IPS-18a (cell line): ENCODE measurements around the gene PARN.
"Not testable (repeated sequence)": the region's sequence is repeated elsewhere in the genome, so short reads cannot be mapped to it uniquely, and the experiment has no call there.

Source experiments
- H3K27ac ChIP-seq: one replicate; pipeline ENCODE4 v1.5.1; 2013; ENCODE audit warnings: low read length
- H3K27me3 ChIP-seq: one replicate; pipeline ENCODE4 v1.6.1; 2013; ENCODE audit warnings: mild to moderate bottlenecking, low read length; ENCODE audit not compliant: control insufficient read depth, insufficient read depth
- H3K36me3 ChIP-seq: one replicate; pipeline ENCODE4 v1.6.1; 2013; ENCODE audit warnings: low read depth, low read length; ENCODE audit not compliant: control insufficient read depth
- H3K4me1 ChIP-seq: one replicate; pipeline ENCODE4 v1.6.1; 2013; ENCODE audit warnings: low read depth, low read length; ENCODE audit not compliant: control insufficient read depth
- H3K4me3 ChIP-seq: one replicate; pipeline ENCODE4 v1.5.1; 2013; ENCODE audit warnings: low read length
- H3K9ac ChIP-seq: one replicate; pipeline ENCODE4 v1.6.1; 2013; ENCODE audit warnings: mild to moderate bottlenecking, low read length, moderate library complexity
- H3K9me3 ChIP-seq: one replicate; pipeline ENCODE4 v1.6.1; 2013; ENCODE audit warnings: low read depth, low read length; ENCODE audit not compliant: control insufficient read depth

Gene PARN

DNA sequence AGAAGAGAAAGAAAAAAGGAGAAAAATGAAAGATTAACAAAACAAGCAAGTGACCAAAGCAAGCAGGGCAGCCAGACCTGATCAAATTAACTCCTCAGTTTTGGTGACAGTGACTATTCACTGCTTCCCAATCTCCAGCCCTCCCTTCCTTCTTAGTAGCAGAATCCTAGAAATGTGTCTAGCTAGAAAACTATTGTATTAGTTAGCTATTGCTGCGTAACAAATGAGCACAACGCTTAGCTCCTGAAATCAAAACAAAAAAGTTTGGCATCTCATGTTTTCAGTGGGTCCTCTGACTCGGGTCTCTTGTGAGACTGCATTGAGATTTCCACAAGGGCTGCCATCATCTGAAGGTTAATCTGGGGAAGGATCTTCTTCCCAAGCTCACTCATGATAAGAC, 213.9 kb downstream of the PARN start:
- H3K27me3 ChIP-seq = no peaks in the 10 kb centered on the region
- no peaks in the 10 kb centered on the region for H3K4me1 ChIP-seq
- no peak overlapping the region for H3K27ac ChIP-seq
- no peaks in the 10 kb centered on the region for H3K9me3 ChIP-seq
- no peak overlapping the region for H3K9ac ChIP-seq
- H3K36me3 ChIP-seq = no peaks in the 10 kb centered on the region
- no peak overlapping the region for H3K4me3 ChIP-seq

DNA sequence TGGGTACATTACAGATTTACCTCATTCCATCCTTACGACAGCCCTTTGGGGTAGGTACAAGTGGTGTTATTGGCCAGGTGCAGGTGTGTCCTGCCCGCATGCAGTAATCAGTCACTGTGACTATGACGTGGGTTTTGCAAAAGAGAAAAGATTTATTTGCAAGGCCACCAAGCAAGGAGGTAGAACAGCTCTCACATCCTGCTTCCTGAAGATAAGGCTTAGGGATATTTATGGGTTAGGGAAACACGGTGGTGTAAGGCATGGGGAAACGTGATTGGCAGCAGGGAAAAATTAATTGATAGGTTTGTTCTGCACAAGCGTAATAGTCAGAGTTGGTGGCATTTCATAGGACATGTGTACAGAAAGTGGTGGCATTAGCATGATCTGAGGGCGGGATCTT, 214.8 kb downstream of the PARN start:
- Histone ChIP-seq H3K27ac (no peak overlapping the region), H3K27me3 (no peaks in the 10 kb centered on the region), H3K36me3 (no peaks in the 10 kb centered on the region), H3K4me1 (no peaks in the 10 kb centered on the region), H3K9me3 (no peaks in the 10 kb centered on the region), H3K9ac (no peak overlapping the region), H3K4me3 (no peak overlapping the region)

- Histone ChIP-seq H3K4me1 (no peaks in the 10 kb centered on the region), H3K36me3 (no peaks in the 10 kb centered on the region), H3K4me3 (no peak overlapping the region), H3K27me3 (no peaks in the 10 kb centered on the region), H3K27ac (no peak overlapping the region), H3K9me3 (no peaks in the 10 kb centered on the region), H3K9ac (no peak overlapping the region)
Measured at GRCh38 chr16:14409563-14409962, 220.5 kb downstream of the PARN start.

DNA sequence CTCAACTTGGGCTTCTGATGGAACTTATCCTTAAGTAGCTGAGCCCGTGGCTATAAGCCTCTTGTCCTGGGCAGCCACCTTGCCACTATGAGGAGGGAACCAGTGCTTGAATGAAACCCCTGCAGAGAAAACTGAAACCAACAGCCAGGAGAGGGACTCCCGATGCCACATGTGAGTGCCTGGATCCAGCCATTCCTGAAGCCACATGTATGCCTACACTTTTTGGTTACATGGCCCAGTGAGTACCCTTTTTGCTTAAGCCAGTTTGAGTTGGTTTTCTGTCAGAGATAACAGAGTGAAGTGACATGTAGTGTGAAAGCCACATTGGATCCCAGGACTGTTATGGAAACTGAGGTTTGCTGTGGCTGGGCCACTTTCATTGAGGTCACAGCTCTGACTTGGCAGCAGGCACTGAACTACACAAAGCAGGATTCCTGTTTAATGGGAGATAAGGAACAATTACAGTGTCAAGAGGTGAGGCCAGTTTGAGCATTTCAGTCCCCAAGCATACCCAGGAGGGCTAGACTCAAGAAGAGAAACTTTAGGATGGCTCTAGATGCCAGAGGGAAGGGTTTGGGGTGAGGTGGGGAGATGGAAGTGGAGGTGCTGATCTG, 222.2 kb downstream of the PARN start:
- Histone ChIP-seq H3K4me1 (no peaks in the 10 kb centered on the region), H3K27me3 (no peaks in the 10 kb centered on the region), H3K9ac (no peak overlapping the region), H3K36me3 (no peaks in the 10 kb centered on the region), H3K9me3 (no peaks in the 10 kb centered on the region), H3K4me3 (no peak overlapping the region), H3K27ac (no peak overlapping the region)

- no peaks in the 10 kb centered on the region for H3K9me3 ChIP-seq
- H3K27me3 ChIP-seq = no peaks in the 10 kb centered on the region
- H3K4me1 ChIP-seq = no peaks in the 10 kb centered on the region
- no peak overlapping the region for H3K9ac ChIP-seq
- H3K27ac ChIP-seq = no peak overlapping the region
- no peak overlapping the region for H3K4me3 ChIP-seq
- H3K36me3 ChIP-seq = no peaks in the 10 kb centered on the region
Measured at GRCh38 chr16:14405611-14406537, 224.2 kb downstream of the PARN start.

GRCh38 chr16:14403001-14403389, 227.1 kb downstream of the PARN start:
- not testable (repeated sequence) for H3K4me1 ChIP-seq, H3K9ac ChIP-seq, H3K36me3 ChIP-seq, H3K9me3 ChIP-seq, H3K27me3 ChIP-seq, H3K4me3 ChIP-seq, H3K27ac ChIP-seq

DNA sequence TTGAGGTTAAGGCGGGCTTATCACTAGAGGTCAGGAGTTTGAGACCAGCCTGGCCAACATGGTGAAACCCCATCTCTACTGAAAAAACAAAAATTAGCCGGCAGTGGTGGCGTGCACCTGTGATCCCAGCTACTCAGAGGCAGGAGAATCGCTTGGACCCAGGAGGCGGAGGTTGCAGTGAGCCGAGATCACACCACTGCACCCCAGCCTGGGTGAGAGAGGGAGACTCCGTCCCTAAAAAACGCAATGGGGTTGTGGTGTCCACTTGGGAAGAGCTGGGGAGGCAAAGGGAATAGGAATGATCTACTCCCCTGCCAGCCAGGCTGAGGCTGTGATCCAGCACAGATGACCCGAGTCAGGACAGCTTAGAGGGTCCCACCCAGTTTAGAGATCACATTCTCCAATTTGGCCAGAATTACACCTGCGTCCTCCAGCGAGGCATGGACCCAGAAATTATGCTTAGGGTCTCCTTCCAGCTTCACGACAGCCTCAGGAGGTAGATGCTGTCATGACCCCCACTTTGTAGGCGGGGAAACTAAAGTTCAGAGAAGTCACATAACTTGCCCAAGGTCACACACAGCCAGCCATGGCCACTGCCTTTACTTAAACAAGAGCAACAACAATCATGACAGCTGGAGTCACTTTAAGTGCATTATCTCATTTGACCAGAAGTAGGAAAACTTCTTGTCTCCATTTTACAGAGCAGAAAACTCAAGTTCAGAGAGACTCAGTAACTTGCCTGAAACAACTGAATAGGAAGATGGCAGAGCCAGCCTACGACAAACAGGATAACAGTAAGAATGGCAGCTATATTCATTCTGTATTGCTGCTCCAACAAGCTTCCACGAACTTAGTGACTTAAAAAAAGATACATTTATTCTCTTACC, 227.7 kb downstream of the PARN start:
- H3K9me3 ChIP-seq, H3K36me3 ChIP-seq, H3K4me3 ChIP-seq, H3K9ac ChIP-seq, H3K27ac ChIP-seq, H3K4me1 ChIP-seq, H3K27me3 ChIP-seq: not testable (repeated sequence)

GRCh38 chr16:14401711-14402061, 228.4 kb downstream of the PARN start:
- not testable (repeated sequence) for H3K9ac ChIP-seq, H3K36me3 ChIP-seq, H3K27me3 ChIP-seq, H3K4me3 ChIP-seq, H3K9me3 ChIP-seq, H3K27ac ChIP-seq, H3K4me1 ChIP-seq

DNA sequence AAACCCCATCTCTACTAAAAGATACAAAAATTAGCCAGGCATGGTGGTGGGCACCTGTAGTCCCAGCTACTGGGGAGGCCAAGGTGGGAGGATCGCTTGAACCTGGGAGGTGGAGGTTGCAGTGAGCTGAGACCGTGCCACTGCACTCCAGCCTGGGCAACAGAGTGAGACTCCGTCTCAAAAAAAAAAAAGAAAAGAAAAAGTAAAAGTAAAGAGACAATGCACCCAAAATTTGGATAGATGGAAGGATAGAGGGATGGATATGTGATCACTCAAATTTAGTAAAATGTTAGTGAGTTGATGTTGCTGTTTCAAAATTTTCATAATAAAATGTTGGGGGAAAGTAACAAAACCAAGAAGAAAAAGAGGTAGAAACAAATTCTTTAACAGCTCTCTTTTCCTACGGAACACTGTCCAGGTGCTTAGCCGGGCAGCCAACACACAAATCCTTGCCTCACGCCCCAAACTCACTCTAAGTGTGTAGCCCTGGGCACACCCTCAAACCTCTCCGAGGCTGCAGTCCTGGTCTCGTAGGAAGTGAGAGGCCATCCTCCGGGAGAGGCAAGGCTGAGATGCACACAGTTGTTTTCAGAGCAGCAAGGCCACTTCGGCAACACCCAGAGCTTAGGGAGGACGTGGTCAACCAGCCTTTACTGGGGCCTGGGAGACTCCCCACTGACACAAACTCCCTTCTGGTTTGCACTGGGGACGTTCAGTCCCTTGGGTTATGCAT, 228.9 kb downstream of the PARN start:
- not testable (repeated sequence) for H3K4me3 ChIP-seq, H3K9me3 ChIP-seq, H3K27ac ChIP-seq, H3K4me1 ChIP-seq, H3K9ac ChIP-seq, H3K36me3 ChIP-seq, H3K27me3 ChIP-seq

- no peaks in the 10 kb centered on the region for H3K9me3 ChIP-seq
- no peak overlapping the region for H3K4me3 ChIP-seq
- no peaks in the 10 kb centered on the region for H3K36me3 ChIP-seq
- no peak overlapping the region for H3K27ac ChIP-seq
- no peaks in the 10 kb centered on the region for H3K4me1 ChIP-seq
- no peaks in the 10 kb centered on the region for H3K27me3 ChIP-seq
- no peak overlapping the region for H3K9ac ChIP-seq
Measured at GRCh38 chr16:14400285-14400977, 229.6 kb downstream of the PARN start.
